ENCODE measurements around the gene IER5L. TPM values are rescaled to one million over a fixed set of nuclear protein-coding genes. Genes with fewer than 3 reads are reported as not detected.

Gene IER5L
- total and polyA plus RNA-seq, 4 donors: 0.40 to 3.3 (median 2.5) TPM

GRCh38 chr9:129164246-129164930, 13.7 kb downstream of the IER5L start:
- DNase-seq (ENCODE audit: low spot score): no peak
- H3K36me3 ChIP-seq (ENCODE audit: control insufficient read depth in 4 of 4, insufficient read depth in 3 of 4, low read depth in 1 of 4, low read length in 3 of 4): no peaks in the 10 kb centered on the region
- H3K27me3 ChIP-seq (ENCODE audit: control insufficient read depth in 4 of 4, insufficient read depth in 4 of 4, low read length in 3 of 4): no peaks in the 10 kb centered on the region
- peaks cover 0 to 14% (median 5%) of the 10 kb centered on the region in 4 donors for H3K4me1 ChIP-seq (ENCODE audit: control insufficient read depth in 4 of 4, insufficient read depth in 4 of 4, low read length in 3 of 4)
- no peaks in the 10 kb centered on the region for H3K9me3 ChIP-seq (ENCODE audit: control insufficient read depth in 4 of 4, low read length in 3 of 4)
- 72% methylated on average over 9 of the region's 9 CpGs for WGBS
- TF ChIP-seq RAD21 (IDR thresholded peaks at IDR 0.05) (no peak), HNF4G (IDR thresholded peaks at IDR 0.05) (no peak), HNF4A (conservative IDR thresholded peaks at IDR 0.05) (no peak), REST (IDR thresholded peaks at IDR 0.05) (no peak), FOXA2 (IDR thresholded peaks at IDR 0.05) (no peak), FOXA1 (IDR thresholded peaks at IDR 0.05) (no peak), JUND (IDR thresholded peaks at IDR 0.05) (no peak), RXRA (IDR thresholded peaks at IDR 0.05) (no peak), GABPA (IDR thresholded peaks at IDR 0.05 in 1 of 2, conservative IDR thresholded peaks at IDR 0.05 in 1 of 2) (no peak), CTCF (IDR thresholded peaks at IDR 0.05; ENCODE audit: low read depth, low read length, missing input control) (no peak), TAF1 (conservative IDR thresholded peaks at IDR 0.05) (no peak), YY1 (IDR thresholded peaks at IDR 0.05) (no peak), ATF3 (IDR thresholded peaks at IDR 0.05) (no peak)
- peak overlapping the region; percentile 38 to 40 for H3K27ac ChIP-seq (ENCODE audit: low read depth in 1 of 2, low read length in 2 of 2)
- H3K4me3 ChIP-seq (ENCODE audit: low read depth in 1 of 3, low read length in 3 of 3): no peak overlapping the region
- H3K9ac ChIP-seq (ENCODE audit: low read depth in 1 of 2, low read length in 2 of 2): no peak overlapping the region

GRCh38 chr9:129163753-129164152, 14.3 kb downstream of the IER5L start:
- Histone ChIP-seq H3K9ac (ENCODE audit: low read depth in 1 of 2, low read length in 2 of 2) (no peak overlapping the region), H3K9me3 (ENCODE audit: control insufficient read depth in 4 of 4, low read length in 3 of 4) (no peaks in the 10 kb centered on the region), H3K4me1 (ENCODE audit: control insufficient read depth in 4 of 4, insufficient read depth in 4 of 4, low read length in 3 of 4) (peaks cover 0 to 14% (median 5%) of the 10 kb centered on the region in 4 donors), H3K27ac (ENCODE audit: low read depth in 1 of 2, low read length in 2 of 2) (peak overlapping the region; percentile 38 to 40), H3K27me3 (ENCODE audit: control insufficient read depth in 4 of 4, insufficient read depth in 4 of 4, low read length in 3 of 4) (no peaks in the 10 kb centered on the region), H3K36me3 (ENCODE audit: control insufficient read depth in 4 of 4, insufficient read depth in 3 of 4, low read depth in 1 of 4, low read length in 3 of 4) (no peaks in the 10 kb centered on the region), H3K4me3 (ENCODE audit: low read depth in 1 of 3, low read length in 3 of 3) (no peak overlapping the region)
- DNase-seq (ENCODE audit: low spot score): no peak
- WGBS: 92% methylated on average over 10 of the region's 10 CpGs
- TF ChIP-seq REST (IDR thresholded peaks at IDR 0.05) (no peak), RXRA (IDR thresholded peaks at IDR 0.05) (no peak), MAX (IDR thresholded peaks at IDR 0.05) (no peak), EGR1 (IDR thresholded peaks at IDR 0.05; ENCODE audit: low read depth in 2 of 2) (no peak), FOXA2 (IDR thresholded peaks at IDR 0.05) (no peak), JUND (IDR thresholded peaks at IDR 0.05) (no peak), ZBTB33 (IDR thresholded peaks at IDR 0.05) (no peak), GABPA (IDR thresholded peaks at IDR 0.05 in 1 of 2, conservative IDR thresholded peaks at IDR 0.05 in 1 of 2) (no peak), TAF1 (conservative IDR thresholded peaks at IDR 0.05) (no peak), RAD21 (IDR thresholded peaks at IDR 0.05) (no peak), HNF4A (conservative IDR thresholded peaks at IDR 0.05) (no peak), SP1 (IDR thresholded peaks at IDR 0.05) (no peak), ATF3 (IDR thresholded peaks at IDR 0.05) (no peak), YY1 (IDR thresholded peaks at IDR 0.05) (no peak), HNF4G (IDR thresholded peaks at IDR 0.05) (no peak), FOXA1 (IDR thresholded peaks at IDR 0.05) (no peak)

Measured in liver (tissue), 9 donors.